Measurements from ENCODE around the gene TIMM21.

GRCh38 chr18:74114116-74114515, 34.2 kb upstream of the TIMM21 start:
- TF ChIP-seq FOXM1 (IDR thresholded peaks at IDR 0.05; ENCODE audit: borderline replicate concordance, low read depth) (no peak), CEBPB (IDR thresholded peaks at IDR 0.05) (no peak), TAF1 (IDR thresholded peaks at IDR 0.05; ENCODE audit: low read depth) (no peak), NFIC (IDR thresholded peaks at IDR 0.05) (no peak), REST (IDR thresholded peaks at IDR 0.05; ENCODE audit: low read depth) (no peak), CREB1 (IDR thresholded peaks at IDR 0.05; ENCODE audit: low read depth) (no peak), TCF12 (IDR thresholded peaks at IDR 0.05; ENCODE audit: low read depth) (no peak), RAD21 (IDR thresholded peaks at IDR 0.05; ENCODE audit: low read depth) (no peak), YY1 (IDR thresholded peaks at IDR 0.05; ENCODE audit: low read depth) (no peak), MAX (IDR thresholded peaks at IDR 0.05) (no peak), EP300 (IDR thresholded peaks at IDR 0.05; ENCODE audit: borderline replicate concordance) (no peak)
